GM21367 (cell line): ENCODE data around the gene SSB.
A peak's percentile ranks its signal among the peaks of the same experiment; 100 is the strongest.
"Not testable (repeated sequence)": the region's sequence is repeated elsewhere in the genome, so short reads cannot be mapped to it uniquely, and the experiment has no call there.

Experiments
- ATAC-seq: cut with Tn5 transposase; IDR thresholded peaks from one replicate; pipeline ENCODE4 v1.9.1; 2021; ENCODE audit not compliant: unreplicated experiment

The SSB gene

DNA sequence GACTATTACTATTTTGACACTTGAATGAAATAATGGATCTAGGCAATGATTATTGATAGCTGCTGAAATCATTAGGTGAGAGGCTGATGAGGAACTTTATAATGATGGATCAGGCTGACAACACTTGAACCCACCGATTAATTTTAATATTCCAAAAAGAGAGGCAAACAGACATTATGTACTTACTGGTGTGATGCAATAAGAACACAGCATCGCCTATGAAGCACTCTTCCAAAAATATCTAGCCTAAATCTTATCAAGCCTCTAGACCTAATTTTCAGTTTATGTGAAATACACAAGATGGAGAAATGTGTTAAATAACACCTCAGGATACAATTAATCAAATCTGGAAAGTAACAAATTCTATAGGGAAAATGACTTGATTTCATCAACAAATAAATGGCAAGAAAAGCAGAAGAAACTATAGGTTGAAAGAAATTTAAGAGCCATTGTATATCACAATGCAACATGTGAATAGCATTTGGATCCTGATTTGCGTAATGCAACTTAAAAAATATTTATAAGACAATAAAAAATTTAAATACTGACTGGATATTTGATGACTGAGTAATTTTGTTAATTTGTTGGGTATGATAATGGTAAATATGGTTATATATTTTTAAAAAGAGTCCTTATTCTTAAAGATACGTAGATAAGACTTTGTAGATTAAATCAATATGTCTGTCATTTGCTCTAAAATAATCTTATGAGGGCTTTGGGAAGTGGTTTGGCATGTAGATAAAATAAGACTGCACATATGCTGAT lies 17.2 kb upstream of the SSB start:
- ATAC-seq = no peak

DNA sequence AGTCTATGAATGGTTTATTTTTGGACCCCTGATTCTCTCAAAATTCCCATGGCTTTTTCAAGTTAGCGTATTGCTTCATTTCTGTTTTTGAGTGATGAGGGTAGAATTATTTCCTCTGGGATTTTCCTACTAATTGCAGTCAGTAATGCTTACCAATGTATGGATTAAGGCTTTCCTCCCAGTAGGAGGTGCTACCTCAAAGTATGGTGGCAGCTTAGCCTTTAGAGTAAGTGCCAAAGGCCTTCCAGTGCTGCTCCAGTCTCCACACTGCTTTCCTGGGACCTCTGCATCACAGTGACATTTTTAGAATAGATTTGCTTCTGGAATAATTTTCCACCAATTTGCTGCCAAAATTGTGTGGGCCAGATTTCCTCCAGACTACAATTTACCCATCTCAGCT lies 16.2 kb upstream of the SSB start:
- ATAC-seq = no peak

DNA sequence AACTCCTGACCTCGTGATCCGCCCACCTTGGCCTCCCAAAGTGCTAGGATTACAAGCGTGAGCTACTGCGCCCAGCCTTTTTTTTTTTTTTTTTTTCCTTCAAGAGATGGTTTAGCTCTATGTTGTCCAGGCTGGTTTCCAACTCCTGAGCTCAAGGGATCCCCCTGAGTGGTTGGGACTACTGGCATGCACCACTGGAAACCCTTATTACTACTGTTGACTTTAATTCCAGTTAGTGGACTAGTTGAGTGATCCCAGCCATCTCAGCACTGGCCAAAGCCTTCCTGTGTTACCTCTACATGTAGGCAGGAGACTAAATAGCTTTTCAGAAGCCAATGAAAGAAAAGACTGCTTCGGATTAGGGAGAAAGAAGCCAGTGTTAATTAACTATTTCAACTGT lies 8.1 kb upstream of the SSB start:
- no peak for ATAC-seq

DNA sequence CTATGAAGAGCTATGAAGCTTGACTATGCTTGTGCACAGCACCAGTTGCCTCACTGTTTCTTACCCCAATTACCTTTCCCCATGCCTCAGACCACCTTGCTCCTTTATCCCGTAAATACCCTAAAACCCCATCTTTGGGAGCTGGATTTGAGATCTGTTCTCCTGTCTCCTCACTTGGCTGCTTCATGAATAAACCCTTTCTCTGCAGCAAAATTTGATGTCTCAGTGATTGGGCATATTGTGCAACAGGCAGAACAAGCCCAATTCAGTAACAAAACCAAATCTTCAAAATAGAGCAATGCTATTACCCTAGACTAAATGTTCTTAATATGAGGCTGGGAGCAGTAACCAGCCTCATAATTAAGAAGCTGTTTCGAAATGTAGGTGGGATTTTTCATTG lies 3.5 kb upstream of the SSB start:
- no peak for ATAC-seq

DNA sequence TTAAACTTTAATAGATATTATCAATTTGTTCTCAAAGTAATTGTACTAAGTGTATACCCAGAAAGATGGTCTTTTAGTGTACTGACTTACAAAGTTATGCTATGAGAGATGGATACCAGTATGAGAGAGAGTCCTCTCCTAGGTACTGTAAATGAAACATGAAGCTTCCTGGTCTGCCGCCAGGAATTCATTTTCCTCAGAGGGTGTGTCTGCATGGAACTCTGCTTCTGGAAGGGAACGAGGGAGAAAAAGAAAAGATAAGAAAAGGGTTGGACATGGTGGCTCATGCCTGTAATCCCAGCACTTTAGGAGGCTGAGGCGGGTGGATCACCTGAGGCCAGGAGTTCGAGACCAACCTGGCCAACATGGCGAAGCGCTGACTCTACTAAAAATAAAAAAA lies 2.2 kb upstream of the SSB start:
- ATAC-seq = no peak

DNA sequence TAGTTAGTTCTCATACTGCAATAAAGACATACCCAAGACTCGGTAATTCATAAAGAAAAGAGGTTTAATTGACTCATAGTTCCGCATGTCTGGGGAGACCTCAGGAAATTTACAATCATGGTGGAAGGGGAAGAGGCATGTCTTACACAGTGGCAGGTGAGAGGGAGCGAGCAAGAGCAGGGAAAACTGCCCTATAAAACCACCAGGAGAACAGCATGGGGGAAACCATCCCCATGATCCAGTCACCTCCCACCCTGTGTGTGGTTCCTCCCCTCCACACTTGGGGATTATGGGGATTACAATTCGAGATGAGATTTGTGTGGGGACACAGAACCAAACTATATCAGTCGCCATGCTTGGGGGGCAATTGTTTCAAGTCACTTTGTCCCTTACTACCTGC lies 1.1 kb upstream of the SSB start:
- no peak for ATAC-seq

DNA sequence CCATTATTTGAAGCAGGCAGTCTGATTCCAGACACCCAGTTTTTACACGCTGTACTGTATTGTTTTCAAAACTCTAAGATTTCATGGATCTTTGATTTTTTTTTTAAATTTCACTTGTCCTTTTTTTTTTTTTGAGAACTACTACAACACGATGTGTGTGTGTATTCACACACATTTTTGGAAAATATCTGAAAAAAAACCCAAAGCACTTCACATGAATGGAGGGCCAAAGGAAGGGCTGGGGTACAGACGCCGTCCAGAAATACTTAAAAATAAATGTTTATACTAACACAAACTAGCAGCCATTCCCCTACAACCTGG lies 314 bp upstream of the SSB start:
- ATAC-seq = no peak

DNA sequence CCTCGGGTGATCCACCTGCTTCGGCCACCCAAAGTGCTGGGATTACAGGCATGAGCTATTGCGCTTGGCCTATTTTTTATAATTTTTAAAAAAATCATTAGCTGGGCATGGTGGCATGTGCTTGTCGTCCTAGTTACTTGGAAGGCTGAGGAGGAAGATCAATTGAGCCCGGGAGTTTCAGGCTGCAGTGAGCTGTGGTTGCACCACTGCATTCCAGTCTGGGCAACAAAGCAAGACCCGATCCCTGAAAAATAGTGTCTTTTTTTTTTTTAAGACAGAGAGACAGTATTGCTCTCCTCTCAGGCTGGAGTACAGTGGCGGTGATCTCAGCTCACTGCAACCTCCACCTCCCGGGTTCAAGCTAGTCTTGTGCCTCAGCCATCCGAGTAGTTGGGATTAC lies 4.8 kb downstream of the SSB start:
- no peak for ATAC-seq

DNA sequence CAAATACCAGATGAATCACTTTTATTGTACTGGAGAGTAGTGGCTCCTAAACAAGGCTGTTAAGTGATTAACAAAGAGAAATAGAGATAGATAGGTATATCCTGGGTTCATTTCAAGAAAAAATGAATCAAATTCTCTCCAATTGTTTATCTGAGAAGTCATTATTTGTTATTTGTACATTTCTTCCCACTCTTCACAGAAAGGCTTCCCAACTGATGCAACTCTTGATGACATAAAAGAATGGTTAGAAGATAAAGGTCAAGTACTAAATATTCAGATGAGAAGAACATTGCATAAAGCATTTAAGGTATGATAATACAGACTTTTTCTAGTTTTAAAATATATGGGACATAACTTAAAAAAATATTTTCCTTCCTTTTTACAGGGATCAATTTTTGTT lies 7.9 kb downstream of the SSB start:
- ATAC-seq = no peak

DNA sequence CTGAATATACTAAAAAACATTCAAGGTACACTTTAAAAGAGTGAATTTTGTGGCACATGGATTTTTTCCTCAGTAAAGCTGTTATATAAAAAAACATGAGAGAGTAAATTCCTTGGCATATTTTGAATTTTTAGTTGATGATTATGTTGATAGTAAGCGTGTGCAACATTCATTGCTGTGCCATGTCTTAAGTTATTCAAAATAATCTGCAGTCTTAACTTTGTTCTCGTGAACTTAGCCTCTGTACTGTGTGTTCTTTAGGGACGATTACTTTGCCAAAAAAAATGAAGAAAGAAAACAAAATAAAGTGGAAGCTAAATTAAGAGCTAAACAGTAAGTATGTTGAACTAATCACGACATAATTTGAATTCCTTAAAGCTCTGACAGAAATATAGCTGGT lies 9.6 kb downstream of the SSB start:
- ATAC-seq = no peak

DNA sequence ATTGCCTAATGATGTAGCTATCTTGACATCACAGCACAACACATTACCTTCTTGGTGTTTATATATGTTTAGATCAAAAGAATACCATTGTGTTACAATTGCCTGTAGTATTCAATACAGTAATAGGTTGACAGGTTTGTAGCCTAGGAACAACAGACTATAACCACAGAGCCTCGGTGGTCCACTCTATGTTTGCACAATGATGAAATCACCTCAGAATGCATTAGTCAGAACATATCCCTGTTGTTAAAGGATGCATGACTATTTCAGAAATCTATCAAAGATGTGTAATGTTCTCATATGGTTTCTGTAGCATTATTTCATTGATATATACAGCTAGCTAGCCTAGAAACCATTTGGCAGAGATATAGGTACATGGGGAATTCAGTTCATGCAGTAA lies 17.2 kb downstream of the SSB start:
- ATAC-seq = no peak

DNA sequence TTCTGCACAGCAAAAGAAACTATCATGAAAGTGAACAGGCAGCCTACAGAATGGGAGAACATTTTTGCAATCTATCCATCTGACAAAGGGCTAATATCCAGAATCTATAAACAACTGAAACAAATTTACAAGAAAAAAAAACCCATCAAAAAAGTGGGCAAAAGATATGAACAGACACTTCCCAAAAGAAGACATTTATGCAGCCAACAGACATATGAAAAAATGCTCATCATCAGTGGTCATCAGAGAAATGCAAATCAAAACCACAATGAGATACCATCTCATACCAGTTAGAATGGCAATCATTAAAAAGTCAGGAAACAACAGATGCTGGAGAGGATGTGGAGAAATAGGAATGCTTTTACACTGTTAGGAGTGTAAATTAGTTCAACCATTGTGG lies 18.3 kb downstream of the SSB start:
- not testable (repeated sequence) for ATAC-seq

DNA sequence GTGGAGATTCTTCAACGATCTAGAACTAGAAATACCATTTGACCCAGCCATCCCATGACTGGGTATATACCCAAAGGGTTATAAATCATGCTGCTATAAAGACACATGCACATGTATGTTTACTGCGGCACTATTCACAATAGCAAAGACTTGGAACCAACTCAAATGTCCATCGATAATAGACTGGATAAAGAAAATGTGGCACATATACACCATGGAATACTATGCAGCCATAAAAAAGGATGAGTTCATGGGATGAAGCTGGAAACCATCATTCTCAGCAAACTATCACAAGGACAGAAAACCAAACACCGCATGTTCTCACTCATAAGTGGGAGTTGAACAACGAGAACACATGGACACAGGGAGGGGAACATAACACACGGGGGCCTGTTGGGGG lies 18.7 kb downstream of the SSB start:
- ATAC-seq = not testable (repeated sequence)

DNA sequence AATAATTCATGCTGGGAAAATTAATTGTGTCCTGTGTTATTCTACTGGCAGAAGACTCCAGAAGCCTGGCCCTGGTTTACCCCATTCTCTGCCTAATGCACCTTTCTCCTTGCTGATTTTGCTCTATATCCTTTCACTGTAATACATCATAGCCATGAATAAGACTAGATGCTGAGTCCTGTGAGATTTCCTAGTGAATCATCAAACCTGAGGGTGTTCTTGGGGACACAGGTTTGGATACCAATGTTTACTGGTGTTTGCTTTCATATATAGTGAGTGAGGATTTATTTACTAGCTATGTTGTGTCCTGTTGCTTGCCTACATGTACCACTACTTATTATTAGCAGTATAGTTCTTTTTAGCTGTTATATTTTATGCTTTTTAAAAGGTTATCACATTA lies 19.6 kb downstream of the SSB start:
- ATAC-seq = no peak

DNA sequence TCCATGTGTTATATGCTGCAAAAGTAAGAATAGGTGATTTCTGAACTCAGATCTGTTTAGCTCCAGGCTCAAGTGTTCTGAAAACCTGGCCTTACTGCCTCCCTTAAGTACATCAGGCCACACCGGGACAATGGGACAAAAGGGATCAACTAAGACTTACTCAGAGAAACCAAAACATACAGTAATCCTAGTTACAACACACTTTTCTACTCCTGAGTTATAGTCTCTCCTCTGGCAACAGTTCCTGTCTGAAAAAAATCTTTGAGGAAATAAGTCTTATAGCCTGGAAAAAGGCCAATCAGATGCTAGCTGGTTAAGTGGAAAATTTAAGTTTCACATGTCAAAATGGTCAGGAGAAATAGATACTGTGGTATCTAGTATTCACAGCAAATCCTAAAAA lies 20.4 kb downstream of the SSB start:
- ATAC-seq = no peak

DNA sequence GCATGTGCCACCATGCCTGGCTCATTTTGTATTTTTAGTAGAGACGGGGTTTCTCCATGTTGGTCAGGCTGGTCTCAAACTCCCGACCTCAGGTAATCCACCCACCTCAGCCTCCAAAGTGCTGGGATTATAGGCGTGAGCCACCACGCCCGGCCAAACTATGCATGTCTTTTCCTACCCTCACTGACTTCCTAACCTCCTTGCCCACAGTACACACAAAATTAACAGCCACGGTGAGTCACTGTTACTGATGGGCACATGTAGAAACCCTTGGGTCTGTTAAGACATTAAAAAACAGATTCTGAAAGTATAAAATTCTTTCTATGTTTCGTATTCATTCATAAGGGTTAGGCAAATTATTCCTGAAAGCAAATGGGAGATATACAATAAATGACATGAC lies 21.4 kb downstream of the SSB start:
- not testable (repeated sequence) for ATAC-seq

DNA sequence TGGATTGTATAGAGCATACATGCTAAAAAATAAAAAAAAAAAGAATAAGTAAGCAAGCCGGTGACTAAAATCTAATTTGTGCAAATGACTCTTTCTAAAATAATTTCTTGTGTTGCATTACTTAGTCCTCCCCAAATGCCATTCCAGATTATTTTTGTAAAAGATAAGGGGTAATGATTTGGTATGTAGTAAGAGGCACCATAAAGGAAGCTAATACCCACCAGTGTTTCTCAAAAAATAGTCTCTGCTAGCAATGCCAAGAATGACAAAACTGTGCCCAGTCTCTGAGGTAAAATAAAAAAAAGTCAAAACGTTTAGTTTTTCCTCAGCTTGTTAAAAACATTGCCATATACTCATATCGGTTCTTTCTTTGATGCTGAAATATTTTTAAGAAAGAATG lies 23.4 kb downstream of the SSB start:
- ATAC-seq = no peak

DNA sequence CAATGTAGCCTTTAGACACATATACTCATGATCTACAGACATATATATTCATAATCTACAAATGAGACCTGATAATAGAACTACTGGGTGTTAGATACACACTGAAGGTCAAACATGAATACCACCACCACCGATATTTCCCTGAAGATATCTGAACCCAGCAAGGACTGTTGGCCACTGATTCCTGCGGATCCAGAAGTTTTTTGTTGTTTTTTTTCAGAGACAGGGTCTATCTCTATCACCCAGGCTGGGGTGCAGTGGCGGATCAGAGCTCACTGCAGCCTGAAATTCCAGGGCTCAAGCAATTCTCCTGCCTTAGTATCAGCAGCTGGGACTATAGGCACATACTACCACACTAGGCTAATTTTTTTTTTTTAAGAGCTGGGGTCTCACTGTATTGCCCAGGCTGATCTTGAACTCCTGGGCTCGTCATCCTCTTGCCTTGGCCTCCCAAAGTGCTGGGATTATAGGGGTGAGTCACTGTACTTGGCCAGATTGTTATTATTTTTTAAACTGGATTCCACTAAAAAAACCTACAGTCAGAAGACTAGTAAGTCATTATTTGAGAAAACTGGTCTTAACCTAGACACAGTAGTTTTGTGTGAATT lies 24.2 kb downstream of the SSB start:
- ATAC-seq = no peak

DNA sequence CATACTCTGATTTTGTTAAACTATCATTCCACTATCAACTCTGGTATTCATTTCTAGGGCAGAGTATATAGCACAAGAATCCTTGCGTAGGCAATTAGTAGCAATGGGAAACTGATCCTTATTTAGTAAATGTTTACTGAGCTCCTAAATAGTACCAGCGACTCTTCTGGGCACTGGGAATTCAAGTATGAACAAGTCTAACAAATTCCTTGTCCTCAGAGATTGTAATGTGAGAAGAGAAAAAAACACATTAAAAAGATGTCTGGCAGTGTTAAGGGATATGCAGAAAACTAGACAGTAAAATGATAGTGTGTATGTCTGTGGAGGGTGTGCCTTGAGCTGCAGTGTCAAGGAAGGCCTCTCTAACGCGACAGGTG lies 25.3 kb downstream of the SSB start:
- ATAC-seq = no peak

DNA sequence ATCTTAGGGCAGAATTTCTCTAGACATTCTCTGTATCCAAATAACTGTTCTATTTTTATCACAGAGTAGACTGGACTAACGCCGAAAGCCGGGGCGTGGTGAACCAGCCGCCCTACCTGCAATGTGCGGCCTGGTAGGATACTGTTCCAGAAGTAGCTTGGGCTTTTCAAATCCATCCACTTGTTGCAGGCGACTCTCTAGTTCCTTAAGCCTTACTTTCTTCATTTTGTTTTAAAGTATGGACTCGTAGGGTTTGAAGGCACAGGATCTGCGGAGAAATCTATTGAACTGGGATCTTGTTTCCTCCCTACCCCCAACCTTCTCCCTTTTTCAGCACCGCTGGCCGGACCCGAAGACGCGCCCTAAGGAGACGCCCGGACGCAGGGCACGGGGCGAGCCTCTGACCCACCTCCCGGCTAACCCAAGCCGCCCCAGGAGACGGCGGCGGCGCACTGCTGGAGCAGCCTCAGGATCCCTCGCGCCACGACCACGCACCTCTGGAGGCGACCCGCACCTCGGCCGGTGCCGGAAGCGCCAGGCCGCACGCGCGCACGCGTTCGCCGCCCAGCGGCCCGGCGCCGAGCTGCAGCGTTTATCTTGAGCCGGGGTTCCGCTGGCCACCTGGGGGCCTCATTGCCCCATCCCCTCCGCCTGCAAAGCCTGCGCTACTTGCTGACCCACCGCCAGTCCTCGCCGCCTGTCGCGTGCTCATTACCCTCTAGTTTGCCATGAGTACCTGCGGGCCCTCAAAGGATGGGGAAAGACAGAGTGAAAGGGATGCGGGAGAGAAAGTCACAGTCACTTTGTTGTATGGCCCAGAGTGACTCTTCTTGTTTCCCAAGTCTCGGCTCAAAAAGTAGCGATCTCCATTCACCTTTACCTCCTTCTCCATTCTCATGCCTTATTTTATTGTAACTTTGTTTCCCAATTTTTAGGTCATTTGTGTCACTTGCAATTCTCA lies 26.0 kb downstream of the SSB start, which contains the start of gene METTL5:
Gene METTL5, minus strand, starts transcription at position 533 of the 961 bp plus-strand sequence. Its CDS starts 308 bp downstream, at position 225.
- ATAC-seq = peak; percentile 57

DNA sequence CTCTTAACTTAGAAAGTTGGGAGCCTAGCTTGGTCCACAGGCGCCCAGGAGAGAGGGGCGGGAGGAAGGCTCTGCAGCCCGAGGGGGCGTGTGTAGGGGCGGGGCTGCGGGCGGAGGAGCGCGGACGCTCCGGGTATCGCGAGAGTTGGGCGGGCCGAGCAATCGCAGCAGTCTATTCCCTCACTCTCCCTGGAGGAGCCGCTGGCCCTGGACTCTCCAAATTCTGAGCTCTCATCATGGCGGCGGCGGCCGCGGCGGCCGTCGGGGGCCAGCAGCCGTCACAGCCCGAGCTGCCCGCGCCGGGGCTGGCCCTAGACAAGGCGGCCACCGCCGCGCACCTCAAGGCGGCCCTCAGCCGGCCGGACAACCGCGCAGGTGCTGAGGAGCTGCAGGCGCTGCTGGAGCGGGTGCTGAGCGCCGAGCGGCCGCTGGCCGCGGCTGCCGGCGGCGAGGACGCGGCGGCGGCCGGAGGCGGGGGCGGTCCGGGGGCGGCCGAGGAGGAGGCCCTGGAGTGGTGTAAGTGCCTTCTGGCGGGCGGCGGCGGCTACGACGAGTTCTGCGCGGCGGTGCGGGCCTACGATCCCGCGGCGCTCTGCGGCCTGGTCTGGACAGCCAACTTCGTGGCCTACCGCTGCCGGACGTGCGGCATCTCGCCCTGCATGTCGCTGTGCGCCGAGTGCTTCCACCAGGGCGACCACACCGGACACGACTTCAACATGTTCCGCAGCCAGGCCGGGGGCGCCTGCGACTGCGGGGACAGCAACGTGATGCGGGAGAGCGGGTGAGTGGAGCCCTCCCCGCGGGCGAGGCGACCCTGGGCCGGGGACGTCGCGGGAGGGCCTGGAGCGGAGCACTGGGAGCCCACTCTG lies 28.8 kb downstream of the SSB start, which contains the start of gene UBR3:
Gene UBR3, plus strand, starts transcription at position 183 of the 869 bp plus-strand sequence. Its CDS starts 54 bp downstream, at position 237.
- ATAC-seq = peak; percentile 73
